Epithelial cell of esophagus (primary cell): ENCODE measurements around the gene MED13L.
A peak's percentile ranks its signal among the peaks of the same experiment; 100 is the strongest.

Experiments
- DNase-seq: peaks from one replicate; pipeline ENCODE4 v3.0.0; 2010; ENCODE audit warnings: low read depth
- H3K4me3 ChIP-seq: 2 replicates; pipeline ENCODE4 v1.5.1; 2011; ENCODE audit warnings: mild to moderate bottlenecking, low read length, control low read depth
- CTCF ChIP-seq: IDR thresholded peaks from 2 replicates; pipeline ENCODE4 v1.5.1; 2011; ENCODE audit warnings: low read depth, mild to moderate bottlenecking, low read length, control low read depth, inconsistent platforms; ENCODE audit not compliant: insufficient read depth; ENCODE audit errors: missing control alignments

The MED13L gene

GRCh38 chr12:116266168-116266601, 11.3 kb downstream of the MED13L start:
- peak; percentile 44 for TF ChIP-seq CTCF
- no peak overlapping the region for H3K4me3 ChIP-seq
- peak; percentile 51 for DNase-seq

DNA sequence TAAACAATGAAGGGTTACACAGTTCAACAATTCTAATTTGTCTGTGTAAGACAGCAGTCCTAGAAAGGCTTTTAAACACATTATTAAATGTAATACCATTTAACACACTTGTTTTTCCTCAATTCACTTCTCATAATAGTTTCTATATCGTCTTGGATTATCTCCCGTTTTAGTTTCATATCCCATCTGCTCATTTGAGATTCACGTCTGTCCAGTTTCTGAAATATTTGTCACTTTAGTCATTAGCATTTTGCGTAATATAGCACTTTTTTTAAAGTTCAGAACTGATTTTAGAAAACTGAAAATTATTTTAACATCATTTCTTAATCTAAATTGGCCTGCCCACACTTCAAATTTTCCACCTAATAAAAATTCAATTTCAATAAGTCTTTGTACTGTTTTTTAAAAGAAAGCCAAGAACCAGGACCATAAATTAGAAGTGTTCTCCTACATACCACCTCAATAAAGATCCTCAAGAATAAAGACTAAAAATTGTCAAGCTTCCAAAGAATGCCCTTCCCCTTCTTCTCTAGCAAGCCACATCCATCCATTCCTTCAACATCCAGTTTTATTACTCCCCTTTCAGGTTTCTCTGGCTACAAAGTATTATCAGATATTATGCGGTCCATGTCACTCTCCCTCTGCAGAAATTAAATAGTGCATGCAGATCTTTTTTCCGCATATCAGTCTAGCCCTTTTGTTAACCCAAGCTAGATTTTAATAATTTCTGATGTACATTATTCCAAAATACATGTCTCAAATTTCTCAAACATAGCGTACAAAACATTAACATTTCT, 11.9 kb downstream of the MED13L start:
- no peak for TF ChIP-seq CTCF
- no peak overlapping the region for H3K4me3 ChIP-seq
- peak; percentile 29 for DNase-seq

- no peak for TF ChIP-seq CTCF
- H3K4me3 ChIP-seq, result no peak overlapping the region
- no peak for DNase-seq
These were observed 12.9 kb downstream of the MED13L start for GRCh38 chr12:116264525-116265070.

GRCh38 chr12:116263844-116264243, 13.6 kb downstream of the MED13L start:
- no peak for DNase-seq
- no peak for TF ChIP-seq CTCF
- H3K4me3 ChIP-seq, result no peak overlapping the region

DNA sequence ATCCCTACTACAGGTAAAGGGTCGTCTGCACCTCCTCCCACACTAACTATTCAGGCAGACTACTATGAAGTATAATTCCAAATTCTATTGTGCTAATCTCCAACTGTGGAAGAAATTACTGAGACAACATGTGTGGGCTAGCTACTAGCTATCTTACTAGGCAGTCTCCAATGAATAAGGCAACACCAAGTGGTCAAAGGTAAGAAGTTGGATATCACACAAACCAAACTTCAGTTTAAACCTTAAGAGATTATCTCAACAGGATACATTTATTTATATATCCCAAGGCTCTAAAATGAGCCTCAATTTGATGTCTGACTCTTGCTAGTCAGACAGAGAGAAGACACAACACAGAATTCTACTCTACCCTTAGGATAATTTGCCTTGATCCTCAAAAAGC, 14.1 kb downstream of the MED13L start:
- no peak overlapping the region for H3K4me3 ChIP-seq
- TF ChIP-seq CTCF, result no peak

GRCh38 chr12:116262741-116263140, 14.8 kb downstream of the MED13L start:
- no peak for DNase-seq
- no peak overlapping the region for H3K4me3 ChIP-seq
- no peak for TF ChIP-seq CTCF

More for the DNA sequence above, 14.1 kb downstream of the MED13L start:
- no peak for DNase-seq
